H1 (cell line): ENCODE data around the gene EEIG1. TPM values are rescaled to one million over a fixed set of nuclear protein-coding genes. Genes with fewer than 3 reads are reported as not detected.

Experiments
- CBX5 ChIP-seq: fragments of 300-800, 300-1000 bp; sonication (generic); IDR thresholded peaks from 2 replicates; pipeline ENCODE4 v1.7.1; 2016; ENCODE audit warnings: antibody characterized with exemption, low read length, low read depth
- CHD7 ChIP-seq: fragments of 300-600 bp; sonication (generic); IDR thresholded peaks from 2 replicates; pipeline ENCODE4 v1.7.1; 2012; ENCODE audit warnings: low read length, moderate library complexity, mild to moderate bottlenecking, inconsistent platforms; ENCODE audit not compliant: insufficient replicate concordance
- EP300 ChIP-seq, 2 experiments: IDR thresholded peaks; 1 replicate in 1 of 2; 2 replicates in 1 of 2; pipeline ENCODE4 v1.6.1; 2011 to 2012; ENCODE audit warnings: low read depth in 2 of 2, low read length in 2 of 2, mild to moderate bottlenecking in 2 of 2, borderline replicate concordance in 1 of 2, inconsistent platforms in 1 of 2, moderate library complexity in 1 of 2
- SAP30 ChIP-seq: fragments of 300-600 bp; sonication (generic); IDR thresholded peaks from 2 replicates; pipeline ENCODE4 v1.7.1; 2012; ENCODE audit warnings: low read length, moderate library complexity, mild to moderate bottlenecking, inconsistent platforms; ENCODE audit not compliant: insufficient read depth, insufficient replicate concordance
- SIN3A ChIP-seq, 2 experiments: IDR thresholded peaks in 1 of 2; conservative IDR thresholded peaks in 1 of 2; 2 replicates each; pipeline ENCODE4 v1.6.1; 2011 to 2012; ENCODE audit warnings: low read length in 2 of 2, improper control_type of control experiment in 1 of 2, low read depth in 1 of 2, mild to moderate bottlenecking in 1 of 2
- SIRT6 ChIP-seq: IDR thresholded peaks from one replicate; pipeline ENCODE4 v1.7.1; 2012; ENCODE audit warnings: low read length, inconsistent platforms
- SIX5 ChIP-seq: IDR thresholded peaks from 2 replicates; pipeline ENCODE4 v1.6.1; 2011; ENCODE audit warnings: mild to moderate bottlenecking, low read depth, low read length
- polyA plus RNA-seq, 7 experiments: library from polyadenylated mRNA; depleted of rRNA in 3 of 7; stranded (reverse) in 5 of 7; unstranded in 2 of 7; fragments of >200 nt in 5 of 7; fragments of 200-250 nt in 2 of 7; gene quantifications; 1 replicate in 5 of 7; 2 replicates in 1 of 7; 4 replicates in 1 of 7; pipeline versions ENCODE4 v1.2.1 to v1.2.3, GENCODE V29; 2011 to 2013; ENCODE audit warnings: missing spikeins in 2 of 7, mixed read lengths in 2 of 7
- total RNA-seq: library from RNA; stranded (reverse); fragmentation: NEBNext Ultra II Directional; extraction: Animal tissue kit (Norgen Biotek cat#: 25700); gene quantifications from 2 replicates; pipeline ENCODE4 v1.2.1, GENCODE V29; 2021
- TF ChIP-seq, protein P1 (sequence below), 3 experiments: IDR thresholded peaks; 1 replicate in 2 of 3; 2 replicates in 1 of 3; pipeline versions ENCODE4 v1.5.1 to v1.6.1; 2011; ENCODE audit warnings: low read length in 3 of 3, mild to moderate bottlenecking in 3 of 3, inconsistent platforms in 2 of 3, low read depth in 1 of 3, moderate library complexity in 1 of 3; ENCODE audit not compliant: insufficient read depth in 1 of 3; ENCODE audit errors: control extremely low read depth in 1 of 3

Gene EEIG1
- total and polyA plus RNA-seq, 2 of the 8 experiments (the other 6 are each of a cell fraction or from before 2014, with no cell fraction given) = 29.8 to 50.8 TPM

GRCh38 chr9:127987103-127987614 lies 6.4 kb upstream of the EEIG1 start (continued):
- TF ChIP-seq CHD7 (no peak), SAP30 (no peak), CBX5 (no peak), SIX5 (no peak), SIRT6 (no peak), EP300 (IDR thresholded peaks at IDR 0.05; ENCODE audit: borderline replicate concordance in 1 of 2, low read depth in 2 of 2, low read length in 2 of 2) (no peak), SIN3A (conservative IDR thresholded peaks at IDR 0.05 in 1 of 2, IDR thresholded peaks at IDR 0.05 in 1 of 2; ENCODE audit: low read depth in 1 of 2, low read length in 2 of 2) (no peak)
- TF ChIP-seq, protein P1, sequence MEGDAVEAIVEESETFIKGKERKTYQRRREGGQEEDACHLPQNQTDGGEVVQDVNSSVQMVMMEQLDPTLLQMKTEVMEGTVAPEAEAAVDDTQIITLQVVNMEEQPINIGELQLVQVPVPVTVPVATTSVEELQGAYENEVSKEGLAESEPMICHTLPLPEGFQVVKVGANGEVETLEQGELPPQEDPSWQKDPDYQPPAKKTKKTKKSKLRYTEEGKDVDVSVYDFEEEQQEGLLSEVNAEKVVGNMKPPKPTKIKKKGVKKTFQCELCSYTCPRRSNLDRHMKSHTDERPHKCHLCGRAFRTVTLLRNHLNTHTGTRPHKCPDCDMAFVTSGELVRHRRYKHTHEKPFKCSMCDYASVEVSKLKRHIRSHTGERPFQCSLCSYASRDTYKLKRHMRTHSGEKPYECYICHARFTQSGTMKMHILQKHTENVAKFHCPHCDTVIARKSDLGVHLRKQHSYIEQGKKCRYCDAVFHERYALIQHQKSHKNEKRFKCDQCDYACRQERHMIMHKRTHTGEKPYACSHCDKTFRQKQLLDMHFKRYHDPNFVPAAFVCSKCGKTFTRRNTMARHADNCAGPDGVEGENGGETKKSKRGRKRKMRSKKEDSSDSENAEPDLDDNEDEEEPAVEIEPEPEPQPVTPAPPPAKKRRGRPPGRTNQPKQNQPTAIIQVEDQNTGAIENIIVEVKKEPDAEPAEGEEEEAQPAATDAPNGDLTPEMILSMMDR (IDR thresholded peaks at IDR 0.05; ENCODE audit: control extremely low read depth in 1 of 3, insufficient read depth in 1 of 3, low read depth in 1 of 3, low read length in 3 of 3) = no peak
